K562 (cell line): ENCODE measurements around the gene HSPA1L. TPM values are rescaled to one million over a fixed set of nuclear protein-coding genes. Genes with fewer than 3 reads are reported as not detected.

Experiments
- ARID2 ChIP-seq: fragments of 450-650 bp; IDR thresholded peaks from 2 replicates; pipeline ENCODE4 v1.6.1; 2017; ENCODE audit warnings: antibody characterized with exemption, mild to moderate bottlenecking
- CTCF ChIP-seq, 3 experiments: IDR thresholded peaks in 2 of 3; conservative IDR thresholded peaks in 1 of 3; 2 replicates each; pipeline ENCODE4 v1.5.1; 2011 to 2012; ENCODE audit warnings: low read length in 3 of 3, mild to moderate bottlenecking in 3 of 3, control low read depth in 2 of 3, improper control_type of control experiment in 1 of 3, inconsistent platforms in 1 of 3, low read depth in 1 of 3, mixed read lengths in 1 of 3, moderate library complexity in 1 of 3; ENCODE audit not compliant: insufficient read depth in 2 of 3
- ELF2 ChIP-seq: fragments of 250-450 bp; sonication (Bioruptor Pico); IDR thresholded peaks from 2 replicates; pipeline ENCODE4 v1.5.0; 2021; ENCODE audit warnings: mild to moderate bottlenecking
- EP400 ChIP-seq: fragments of 450-650 bp; IDR thresholded peaks from 2 replicates; pipeline ENCODE4 v1.6.1; 2017; ENCODE audit warnings: antibody characterized with exemption, mild to moderate bottlenecking, moderate library complexity
- ETV6 ChIP-seq, 3 experiments: fragments of 150-350 bp in 1 of 3; sonication (generic) in 1 of 3; formaldehyde crosslinking in 1 of 3; IDR thresholded peaks; 2 replicates each; pipeline versions ENCODE4 v1.6.1 to v1.8.0; 2014 to 2022; ENCODE audit warnings: borderline replicate concordance in 2 of 3, low read depth in 2 of 3, antibody characterized with exemption in 1 of 3, low read length in 1 of 3, mild to moderate bottlenecking in 1 of 3, missing genetic modification reagents in 1 of 3
- PCBP1 ChIP-seq: fragments of 200-400 bp; formaldehyde crosslinking; IDR thresholded peaks from 2 replicates; pipeline ENCODE4 v1.6.1; 2018; ENCODE audit warnings: mild to moderate bottlenecking, low read depth, low read length; ENCODE audit not compliant: poor library complexity, severe bottlenecking
- POLR2A ChIP-seq: fragments of 450-650 bp; conservative IDR thresholded peaks from 2 replicates; pipeline ENCODE4 v1.6.1; 2016
- PTBP1 ChIP-seq: fragments of 200-400 bp; formaldehyde crosslinking; IDR thresholded peaks from 2 replicates; pipeline ENCODE4 v1.6.1; 2017; ENCODE audit warnings: low read depth, low read length
- PTRF ChIP-seq: fragments of 450-650 bp; IDR thresholded peaks from 2 replicates; pipeline ENCODE4 v1.6.1; 2016; ENCODE audit warnings: mild to moderate bottlenecking, missing genetic modification characterization, missing compliant biosample characterization
- SNRNP70 ChIP-seq: fragments of 200-400 bp; formaldehyde crosslinking; optimal IDR thresholded peaks from 2 replicates; pipeline ENCODE3; 2017; ENCODE audit warnings: low read depth, low read length
- TAF7 ChIP-seq: fragments of 450-650 bp; IDR thresholded peaks from 2 replicates; pipeline ENCODE4 v1.6.1; 2016; ENCODE audit warnings: missing genetic modification characterization, missing compliant biosample characterization
- TSHZ1 ChIP-seq: fragments of 250-450 bp; sonication (Bioruptor Pico); IDR thresholded peaks from 2 replicates; pipeline ENCODE4 v1.4.0; 2020; ENCODE audit warnings: mild to moderate bottlenecking, moderate library complexity
- ZSCAN29 ChIP-seq: fragments of 450-650 bp; IDR thresholded peaks from 2 replicates; pipeline ENCODE4 v1.6.1; 2017
- polyA plus RNA-seq, 8 experiments: library from polyadenylated mRNA; depleted of rRNA in 4 of 8; stranded (reverse) in 5 of 8; unstranded in 3 of 8; fragments of >200 nt; fragmentation: Nextera tagmentation in 2 of 8; fragmentation: Illumina TruSeq in 1 of 8; extraction: Ambion mirVana in 2 of 8; extraction: Trizol in 1 of 8; gene quantifications; 2 replicates each; pipeline versions ENCODE4 v1.2.1 to v1.2.3, GENCODE V29; 2011 to 2014; ENCODE audit warnings: inconsistent platforms in 1 of 8, missing spikeins in 1 of 8
- total RNA-seq, 7 experiments: library from RNA; depleted of rRNA in 6 of 7; stranded (reverse); fragments of >200 nt in 6 of 7; fragmentation: Illumina TruSeq in 2 of 7; extraction: Trizol in 2 of 7; gene quantifications; 2 replicates each; pipeline versions ENCODE4 v1.2.1 to v1.2.3, GENCODE V29; 2011 to 2021; ENCODE audit warnings: low replicate concordance in 1 of 7
- TF ChIP-seq, protein P1 (sequence below): fragments of 250-450 bp; sonication (Bioruptor Pico); IDR thresholded peaks from 2 replicates; pipeline ENCODE4 v1.8.0; 2022; ENCODE audit warnings: inconsistent platforms, mild to moderate bottlenecking, moderate library complexity, borderline replicate concordance
- TF ChIP-seq, protein P2 (sequence below): fragments of 250-450 bp; sonication (Bioruptor Pico); IDR thresholded peaks from 2 replicates; pipeline ENCODE4 v1.5.0; 2021
- TF ChIP-seq, protein P3 (sequence below): fragments of 250-450 bp; sonication (Bioruptor Pico); IDR thresholded peaks from 2 replicates; pipeline ENCODE4 v1.5.0; 2021; ENCODE audit warnings: mild to moderate bottlenecking, borderline replicate concordance

The HSPA1L gene
- total and polyA plus RNA-seq, 9 of the 15 experiments (the other 6 are each of a cell fraction or from before 2014, with no cell fraction given) = 0.14 to 2.1 (median 1.3) TPM

DNA sequence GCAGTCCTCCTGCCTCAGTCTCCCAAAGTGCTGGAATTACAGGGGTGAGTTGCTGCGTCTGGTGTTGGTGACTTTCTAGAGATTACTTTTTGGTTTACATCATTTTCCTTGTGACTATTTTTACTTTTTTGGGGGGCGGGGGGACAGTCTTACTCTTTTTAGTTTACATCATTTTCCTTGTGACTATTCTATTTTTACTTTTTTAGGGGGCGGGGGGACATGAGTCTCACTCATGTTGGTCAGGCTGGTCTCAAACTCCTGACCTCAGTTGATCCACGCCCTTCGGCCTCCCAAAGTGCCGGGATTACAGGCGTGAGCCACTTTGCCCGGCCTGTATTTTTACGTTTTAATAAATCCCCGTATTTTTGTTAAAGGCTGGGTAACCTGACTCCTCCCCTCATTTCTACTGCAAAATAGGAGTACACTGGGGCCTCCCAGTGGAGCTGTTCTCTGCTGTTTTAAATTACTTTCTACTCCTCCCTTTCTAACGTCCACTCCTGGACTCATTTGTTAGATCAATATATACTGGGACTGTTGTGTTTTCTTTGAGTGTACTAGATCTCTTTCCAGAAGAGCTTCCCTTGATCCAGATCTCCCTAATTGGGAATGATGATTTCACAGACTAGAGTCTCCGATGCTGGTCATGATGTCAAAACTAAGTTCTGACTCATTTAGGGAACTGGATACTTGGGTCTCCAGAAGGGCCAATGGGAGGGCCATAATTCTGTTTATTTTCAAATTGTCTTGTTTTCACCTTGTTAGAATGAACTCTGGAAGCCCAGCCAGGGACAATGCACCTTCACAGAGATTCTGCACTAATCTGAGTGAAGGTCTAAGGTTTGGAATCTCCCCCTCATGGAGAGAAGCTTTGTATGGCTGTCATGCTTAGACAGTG lies 21.6 kb upstream of the HSPA1L start (continued):
- TF ChIP-seq, protein P1, sequence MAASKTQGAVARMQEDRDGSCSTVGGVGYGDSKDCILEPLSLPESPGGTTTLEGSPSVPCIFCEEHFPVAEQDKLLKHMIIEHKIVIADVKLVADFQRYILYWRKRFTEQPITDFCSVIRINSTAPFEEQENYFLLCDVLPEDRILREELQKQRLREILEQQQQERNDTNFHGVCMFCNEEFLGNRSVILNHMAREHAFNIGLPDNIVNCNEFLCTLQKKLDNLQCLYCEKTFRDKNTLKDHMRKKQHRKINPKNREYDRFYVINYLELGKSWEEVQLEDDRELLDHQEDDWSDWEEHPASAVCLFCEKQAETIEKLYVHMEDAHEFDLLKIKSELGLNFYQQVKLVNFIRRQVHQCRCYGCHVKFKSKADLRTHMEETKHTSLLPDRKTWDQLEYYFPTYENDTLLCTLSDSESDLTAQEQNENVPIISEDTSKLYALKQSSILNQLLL (CRISPR knock-in tag) = 0 out of 2 replicates have a peak, but pooled peaks have one; percentile 18
- 0 out of 2 replicates have a peak, but pooled peaks have one; percentile 42 for TF ChIP-seq ELF2 (CRISPR knock-in tag)
- peak; percentile 24; the same call in 1 of the 2 replicates for TF ChIP-seq TAF7 (tag)
- TF ChIP-seq, protein P2, sequence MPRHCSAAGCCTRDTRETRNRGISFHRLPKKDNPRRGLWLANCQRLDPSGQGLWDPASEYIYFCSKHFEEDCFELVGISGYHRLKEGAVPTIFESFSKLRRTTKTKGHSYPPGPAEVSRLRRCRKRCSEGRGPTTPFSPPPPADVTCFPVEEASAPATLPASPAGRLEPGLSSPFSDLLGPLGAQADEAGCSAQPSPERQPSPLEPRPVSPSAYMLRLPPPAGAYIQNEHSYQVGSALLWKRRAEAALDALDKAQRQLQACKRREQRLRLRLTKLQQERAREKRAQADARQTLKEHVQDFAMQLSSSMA = no peak
- TF ChIP-seq CTCF (IDR thresholded peaks at IDR 0.05 in 2 of 3, conservative IDR thresholded peaks at IDR 0.05 in 1 of 3; ENCODE audit: insufficient read depth in 2 of 3, low read depth in 1 of 3, low read length in 3 of 3) = peak; percentile 0 to 40 (median 27); a peak in 3 of 6 replicates
- TF ChIP-seq POLR2A = peak; percentile 1; the same call in 1 of the 2 replicates
- TF ChIP-seq ARID2 = peak; percentile 32; the same call in 1 of the 2 replicates
- TF ChIP-seq PCBP1 = no peak
- no peak for TF ChIP-seq EP400
- TF ChIP-seq SNRNP70 = no peak
- TF ChIP-seq PTRF (tag) = 0 out of 2 replicates have a peak, but pooled peaks have one; percentile 27
- TF ChIP-seq PTBP1 = no peak
- TF ChIP-seq, protein P3, sequence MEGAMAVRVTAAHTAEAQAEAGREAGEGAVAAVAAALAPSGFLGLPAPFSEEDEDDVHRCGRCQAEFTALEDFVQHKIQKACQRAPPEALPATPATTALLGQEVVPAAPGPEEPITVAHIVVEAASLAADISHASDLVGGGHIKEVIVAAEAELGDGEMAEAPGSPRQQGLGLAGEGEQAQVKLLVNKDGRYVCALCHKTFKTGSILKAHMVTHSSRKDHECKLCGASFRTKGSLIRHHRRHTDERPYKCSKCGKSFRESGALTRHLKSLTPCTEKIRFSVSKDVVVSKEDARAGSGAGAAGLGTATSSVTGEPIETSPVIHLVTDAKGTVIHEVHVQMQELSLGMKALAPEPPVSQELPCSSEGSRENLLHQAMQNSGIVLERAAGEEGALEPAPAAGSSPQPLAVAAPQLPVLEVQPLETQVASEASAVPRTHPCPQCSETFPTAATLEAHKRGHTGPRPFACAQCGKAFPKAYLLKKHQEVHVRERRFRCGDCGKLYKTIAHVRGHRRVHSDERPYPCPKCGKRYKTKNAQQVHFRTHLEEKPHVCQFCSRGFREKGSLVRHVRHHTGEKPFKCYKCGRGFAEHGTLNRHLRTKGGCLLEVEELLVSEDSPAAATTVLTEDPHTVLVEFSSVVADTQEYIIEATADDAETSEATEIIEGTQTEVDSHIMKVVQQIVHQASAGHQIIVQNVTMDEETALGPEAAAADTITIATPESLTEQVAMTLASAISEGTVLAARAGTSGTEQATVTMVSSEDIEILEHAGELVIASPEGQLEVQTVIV (CRISPR knock-in tag) = peak; percentile 67; the same call in 1 of the 2 replicates
- no peak for TF ChIP-seq ETV6 (IDR thresholded peaks at IDR 0.05; ENCODE audit: borderline replicate concordance in 1 of 2, low read depth in 2 of 2, low read length in 1 of 2)
- no peak for TF ChIP-seq ETV6 (CRISPR knock-in tag; IDR thresholded peaks at IDR 0.05; ENCODE audit: borderline replicate concordance)
- no peak for TF ChIP-seq TSHZ1 (CRISPR knock-in tag)
- TF ChIP-seq ZSCAN29 = no peak
